HEK293 (cell line): ENCODE data around the gene POLD2.

ENCODE experiments used
- BCL11B ChIP-seq: fragments of 450-650 bp; formaldehyde crosslinking; IDR thresholded peaks from 2 replicates; pipeline ENCODE4 v1.5.1; 2016; ENCODE audit warnings: low read depth, missing biosample characterization, missing genetic modification characterization
- MYNN ChIP-seq: fragments of 450-650 bp; formaldehyde crosslinking; IDR thresholded peaks from 2 replicates; pipeline ENCODE4 v1.5.1; 2016; ENCODE audit warnings: missing biosample characterization, missing genetic modification characterization, borderline replicate concordance
- ZNF560 ChIP-seq: fragments of 450-650 bp; formaldehyde crosslinking; IDR thresholded peaks from 2 replicates; pipeline ENCODE4 v1.5.1; 2017; ENCODE audit warnings: missing biosample characterization, missing genetic modification characterization, borderline replicate concordance

- TF ChIP-seq MYNN (tag by site-specific recombination) (no peak), ZNF560 (tag by site-specific recombination) (no peak), BCL11B (tag by site-specific recombination) (no peak)
Measured at GRCh38 chr7:44152971-44153947, 29.9 kb upstream of the POLD2 start.
